SK-N-SH (cell line): ENCODE data around the gene METTL24. TPM values are rescaled to one million over a fixed set of nuclear protein-coding genes. Genes with fewer than 3 reads are reported as not detected.

Source experiments
- CTCF ChIA-PET: fragments of 300-600, 350-600 bp; formaldehyde crosslinking; extraction: SDS; loops from one replicate; lab custom pipeline; 2021; lab: Yijun Ruan, JAX
- POLR2A ChIA-PET: fragments of 350-600 bp; sonication (Branson Sonifier 250); formaldehyde crosslinking; extraction: SDS; loops from one replicate; lab custom pipeline; 2020; ENCODE audit warnings: antibody characterized with exemption, inconsistent platforms; lab: Yijun Ruan, JAX
- DNase-seq: peaks from one replicate; pipeline ENCODE4 v3.0.0; 2012
- H2AFZ ChIP-seq: fragments of 200-600 bp; sonication (generic); 2 replicates; pipeline ENCODE4 v1.8.1; 2016; ENCODE audit warnings: antibody characterized with exemption, mild to moderate bottlenecking, low read depth
- H3F3A ChIP-seq: fragments of 200-600 bp; sonication (generic); replicated peaks from 2 replicates; pipeline ENCODE3; 2016; ENCODE audit warnings: antibody characterized with exemption, mild to moderate bottlenecking; ENCODE audit not compliant: insufficient read depth
- H3K27ac ChIP-seq, 2 experiments: fragments of 200-500 bp in 1 of 2; fragments of 200-600 bp in 1 of 2; sonication (Bioruptor generic) in 1 of 2; sonication (generic), shearing (Covaris generic) in 1 of 2; 2 replicates each; pipeline versions ENCODE4 v1.5.1 to v1.6.1; 2014 to 2016; ENCODE audit warnings: low read depth in 2 of 2, inconsistent platforms in 1 of 2, low read length in 1 of 2, mild to moderate bottlenecking in 1 of 2, mixed read lengths in 1 of 2
- H3K27me3 ChIP-seq: fragments of 200-600 bp; sonication (generic), shearing (Covaris generic); 2 replicates; pipeline ENCODE4 v1.6.1; 2016; ENCODE audit warnings: mixed run types; ENCODE audit not compliant: insufficient read depth
- H3K36me3 ChIP-seq, 2 experiments: fragments of 200-500 bp in 1 of 2; fragments of 200-600 bp in 1 of 2; sonication (Bioruptor generic) in 1 of 2; sonication (generic) in 1 of 2; replicated peaks in 1 of 2; 2 replicates each; pipeline versions ENCODE3 to v1.5.1; 2014 to 2016; ENCODE audit warnings: low read length in 1 of 2, mild to moderate bottlenecking in 1 of 2; ENCODE audit not compliant: insufficient read depth in 2 of 2, control insufficient read depth in 1 of 2
- H3K4me1 ChIP-seq, 2 experiments: fragments of 200-500 bp in 1 of 2; fragments of 200-600 bp in 1 of 2; sonication (Bioruptor generic) in 1 of 2; sonication (generic), shearing (Covaris generic) in 1 of 2; 2 replicates each; pipeline versions ENCODE4 v1.5.1 to v1.6.1; 2014 to 2016; ENCODE audit warnings: low read depth in 1 of 2, low read length in 1 of 2, mixed run types in 1 of 2; ENCODE audit not compliant: insufficient read depth in 2 of 2, control insufficient read depth in 1 of 2
- H3K4me2 ChIP-seq: fragments of 200-600 bp; sonication (generic), shearing (Covaris generic); 2 replicates; pipeline ENCODE4 v1.6.1; 2017; ENCODE audit warnings: mixed run types
- H3K4me3 ChIP-seq, 2 experiments: fragments of 200-500 bp in 1 of 2; fragments of 200-600 bp in 1 of 2; sonication (Bioruptor generic) in 1 of 2; sonication (generic), shearing (Covaris generic) in 1 of 2; 2 replicates each; pipeline versions ENCODE4 v1.5.1 to v1.8.1; 2014 to 2016; ENCODE audit warnings: low read depth in 2 of 2, inconsistent platforms in 1 of 2, low read length in 1 of 2, mild to moderate bottlenecking in 1 of 2, mixed read lengths in 1 of 2, moderate library complexity in 1 of 2
- H3K79me2 ChIP-seq: fragments of 200-600 bp; sonication (generic); 2 replicates; pipeline ENCODE4 v1.8.1; 2017; ENCODE audit warnings: mild to moderate bottlenecking; ENCODE audit not compliant: insufficient read depth
- H3K9ac ChIP-seq: fragments of 200-600 bp; sonication (generic); 2 replicates; pipeline ENCODE4 v1.6.1; 2017; ENCODE audit warnings: mixed run types
- H3K9me2 ChIP-seq: fragments of 200-600 bp; sonication (generic); 2 replicates; pipeline ENCODE4 v1.6.1; 2017; ENCODE audit warnings: mixed run types
- H3K9me3 ChIP-seq: fragments of 200-600 bp; sonication (generic); 2 replicates; pipeline ENCODE4 v1.6.1; 2017; ENCODE audit warnings: mixed run types, mild to moderate bottlenecking, moderate library complexity
- H4K20me1 ChIP-seq: fragments of 200-600 bp; sonication (generic); 2 replicates; pipeline ENCODE4 v1.6.1; 2017; ENCODE audit warnings: mild to moderate bottlenecking, mixed run types; ENCODE audit not compliant: insufficient read depth
- ELF1 ChIP-seq: IDR thresholded peaks from 2 replicates; pipeline ENCODE4 v1.4.0; 2012
- FOSL2 ChIP-seq: IDR thresholded peaks from 2 replicates; pipeline ENCODE4 v1.4.0; 2012; ENCODE audit warnings: low read depth, mild to moderate bottlenecking, moderate library complexity, borderline replicate concordance
- FOXJ3 ChIP-seq: sonication (generic); formaldehyde crosslinking; IDR thresholded peaks from 2 replicates; pipeline ENCODE4 v1.5.1; 2020; ENCODE audit warnings: mild to moderate bottlenecking, missing genetic modification reagents
- GABPA ChIP-seq: IDR thresholded peaks from 2 replicates; pipeline ENCODE4 v1.4.0; 2012; ENCODE audit warnings: low read depth, mild to moderate bottlenecking
- GATA2 ChIP-seq: sonication (generic); formaldehyde crosslinking; IDR thresholded peaks from 2 replicates; pipeline ENCODE4 v1.5.0; 2020; ENCODE audit warnings: mild to moderate bottlenecking, missing genetic modification reagents
- JUND ChIP-seq: IDR thresholded peaks from 2 replicates; pipeline ENCODE4 v1.4.0; 2012
- MEF2A ChIP-seq: IDR thresholded peaks from 2 replicates; pipeline ENCODE4 v1.4.0; 2012; ENCODE audit warnings: low read depth, borderline replicate concordance
- NFIC ChIP-seq: IDR thresholded peaks from 2 replicates; pipeline ENCODE4 v1.4.0; 2012; ENCODE audit warnings: borderline replicate concordance
- POLR2AphosphoS5 ChIP-seq: IDR thresholded peaks from 2 replicates; pipeline ENCODE4 v1.6.1; 2012; ENCODE audit warnings: low read depth, low read length
- RXRA ChIP-seq: IDR thresholded peaks from 2 replicates; pipeline ENCODE4 v1.4.0; 2012; ENCODE audit warnings: low read depth, mild to moderate bottlenecking, borderline replicate concordance
- SIN3A ChIP-seq: IDR thresholded peaks from 2 replicates; pipeline ENCODE4 v1.6.1; 2012; ENCODE audit warnings: low read depth, mild to moderate bottlenecking, low read length, moderate library complexity, borderline replicate concordance
- SMC3 ChIP-seq: IDR thresholded peaks from 2 replicates; pipeline ENCODE4 v1.6.1; 2012; ENCODE audit warnings: low read depth, low read length, improper control_type of control experiment
- WGBS: methylation state at CpG from one replicate; pipeline ENCODE4 v1.1.6; 2017; ENCODE audit warnings: low lambda C conversion rate; 5-methylcytosine and 5-hydroxymethylcytosine counted together
- polyA plus RNA-seq, 3 experiments: library from polyadenylated mRNA; depleted of rRNA; stranded (reverse); fragments of >200 nt; gene quantifications; 2 replicates each; pipeline ENCODE4 v1.2.3, GENCODE V29; 2012
- TF ChIP-seq, protein P1 (sequence below): fragments of 150-350 bp; IDR thresholded peaks from 2 replicates; pipeline ENCODE4 v1.6.1; 2016; ENCODE audit warnings: mild to moderate bottlenecking, low read depth, low read length
- TF ChIP-seq, protein P2 (sequence below): IDR thresholded peaks from 2 replicates; pipeline ENCODE4 v1.4.0; 2012; ENCODE audit warnings: low read depth, borderline replicate concordance
- TF ChIP-seq, protein P3 (sequence below): IDR thresholded peaks from 2 replicates; pipeline ENCODE4; 2012
- TF ChIP-seq, protein P4 (sequence below): IDR thresholded peaks from 2 replicates; pipeline ENCODE4 v1.6.1; 2012; ENCODE audit warnings: mild to moderate bottlenecking, low read depth, low read length, moderate library complexity

METTL24 gene
- polyA plus RNA-seq, 1 of the 3 experiments (the other 2 are of a cell fraction) = not detected

DNA sequence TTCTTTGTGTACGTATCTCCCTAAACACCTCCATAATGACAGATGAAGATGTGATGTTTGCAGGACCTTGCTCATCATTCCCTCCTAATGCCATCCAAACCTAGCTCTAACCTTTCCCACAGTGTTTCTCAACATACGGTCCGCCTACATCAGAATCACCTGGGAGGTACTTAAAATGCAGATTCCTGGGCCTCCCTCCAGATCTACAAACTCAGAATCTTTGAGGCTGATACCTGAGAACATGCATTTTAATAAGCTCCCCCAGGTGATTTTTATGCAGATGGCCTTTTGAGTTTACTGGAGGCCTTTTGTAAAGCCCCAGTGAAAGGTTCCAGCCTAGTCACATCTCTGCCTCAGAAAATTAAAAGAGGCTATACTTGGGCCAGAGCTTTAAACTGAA lies 40.5 kb downstream of the METTL24 start:
- Histone ChIP-seq H3K36me3 (no peaks in the 10 kb centered on the region), H4K20me1 (no peaks in the 10 kb centered on the region), H3F3A (no peaks in the 10 kb centered on the region), H3K27me3 (no peaks in the 10 kb centered on the region; the same call in 1 of the 2 replicates), H3K9ac (no peak overlapping the region), H3K4me3 (no peak overlapping the region), H2AFZ (no peak overlapping the region), H3K27ac (no peak overlapping the region), H3K4me1 (no peaks in the 10 kb centered on the region; a peak in 1 of 4 replicates), H3K9me3 (no peaks in the 10 kb centered on the region), H3K4me2 (no peak overlapping the region), H3K9me2 (no peaks in the 10 kb centered on the region), H3K79me2 (no peaks in the 10 kb centered on the region)
- ChIA-PET POLR2A (no interaction called here), CTCF (interaction anchor here (1.0 to 1.1 kb wide), 2 partner anchors 11 to 19 kb away, joined by 3 read pairs; no protein-coding TSS in a partner anchor)
- DNase-seq = no peak
- no peak for TF ChIP-seq RXRA
- no peak for TF ChIP-seq SMC3
- TF ChIP-seq JUND = no peak
- no peak for TF ChIP-seq SIN3A
- no peak for TF ChIP-seq GATA2
- TF ChIP-seq GABPA = no peak
- WGBS = 93% methylated on average over 3 of the region's 3 CpGs

DNA sequence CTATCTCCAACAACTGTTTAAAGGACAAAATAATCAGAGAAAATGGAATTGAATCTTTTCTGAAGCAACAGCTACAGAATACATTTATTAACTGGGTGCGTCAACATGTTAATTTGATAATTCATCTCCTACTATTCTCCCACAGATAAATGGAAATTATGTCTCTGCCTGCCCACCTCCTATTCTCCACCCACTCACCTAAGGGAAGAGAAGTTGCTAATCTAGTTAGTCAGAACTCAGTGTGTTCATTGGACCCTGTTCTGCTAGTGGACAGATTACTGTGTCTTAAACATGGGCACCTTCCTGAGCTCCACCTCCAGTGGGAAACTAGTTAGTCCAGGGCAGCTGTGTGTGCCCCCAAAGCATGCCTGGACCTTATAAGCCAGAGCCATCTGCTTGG lies 41.0 kb downstream of the METTL24 start:
- 90% methylated on average over 1 of the region's 1 CpG for WGBS
- POLR2A ChIA-PET = no interaction called here
- no peak for DNase-seq

More for the DNA sequence above, 41.0 kb downstream of the METTL24 start:
- no peaks in the 10 kb centered on the region for H3K9me2 ChIP-seq
- no peaks in the 10 kb centered on the region for H3K79me2 ChIP-seq
- no peaks in the 10 kb centered on the region; the same call in 1 of the 2 replicates for H3K27me3 ChIP-seq
- H3F3A ChIP-seq = no peaks in the 10 kb centered on the region
- H3K36me3 ChIP-seq = no peaks in the 10 kb centered on the region
- H3K4me3 ChIP-seq = no peak overlapping the region
- TF ChIP-seq POLR2AphosphoS5 = no peak
- TF ChIP-seq, protein P1, sequence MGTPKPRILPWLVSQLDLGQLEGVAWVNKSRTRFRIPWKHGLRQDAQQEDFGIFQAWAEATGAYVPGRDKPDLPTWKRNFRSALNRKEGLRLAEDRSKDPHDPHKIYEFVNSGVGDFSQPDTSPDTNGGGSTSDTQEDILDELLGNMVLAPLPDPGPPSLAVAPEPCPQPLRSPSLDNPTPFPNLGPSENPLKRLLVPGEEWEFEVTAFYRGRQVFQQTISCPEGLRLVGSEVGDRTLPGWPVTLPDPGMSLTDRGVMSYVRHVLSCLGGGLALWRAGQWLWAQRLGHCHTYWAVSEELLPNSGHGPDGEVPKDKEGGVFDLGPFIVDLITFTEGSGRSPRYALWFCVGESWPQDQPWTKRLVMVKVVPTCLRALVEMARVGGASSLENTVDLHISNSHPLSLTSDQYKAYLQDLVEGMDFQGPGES = no peak
- no peak for TF ChIP-seq FOSL2
- TF ChIP-seq JUND = no peak
- TF ChIP-seq SMC3 = no peak
- TF ChIP-seq FOXJ3 (CRISPR knock-in tag) = no peak
- TF ChIP-seq, protein P2, sequence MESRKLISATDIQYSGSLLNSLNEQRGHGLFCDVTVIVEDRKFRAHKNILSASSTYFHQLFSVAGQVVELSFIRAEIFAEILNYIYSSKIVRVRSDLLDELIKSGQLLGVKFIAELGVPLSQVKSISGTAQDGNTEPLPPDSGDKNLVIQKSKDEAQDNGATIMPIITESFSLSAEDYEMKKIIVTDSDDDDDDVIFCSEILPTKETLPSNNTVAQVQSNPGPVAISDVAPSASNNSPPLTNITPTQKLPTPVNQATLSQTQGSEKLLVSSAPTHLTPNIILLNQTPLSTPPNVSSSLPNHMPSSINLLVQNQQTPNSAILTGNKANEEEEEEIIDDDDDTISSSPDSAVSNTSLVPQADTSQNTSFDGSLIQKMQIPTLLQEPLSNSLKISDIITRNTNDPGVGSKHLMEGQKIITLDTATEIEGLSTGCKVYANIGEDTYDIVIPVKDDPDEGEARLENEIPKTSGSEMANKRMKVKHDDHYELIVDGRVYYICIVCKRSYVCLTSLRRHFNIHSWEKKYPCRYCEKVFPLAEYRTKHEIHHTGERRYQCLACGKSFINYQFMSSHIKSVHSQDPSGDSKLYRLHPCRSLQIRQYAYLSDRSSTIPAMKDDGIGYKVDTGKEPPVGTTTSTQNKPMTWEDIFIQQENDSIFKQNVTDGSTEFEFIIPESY = no peak
- TF ChIP-seq, protein P3, sequence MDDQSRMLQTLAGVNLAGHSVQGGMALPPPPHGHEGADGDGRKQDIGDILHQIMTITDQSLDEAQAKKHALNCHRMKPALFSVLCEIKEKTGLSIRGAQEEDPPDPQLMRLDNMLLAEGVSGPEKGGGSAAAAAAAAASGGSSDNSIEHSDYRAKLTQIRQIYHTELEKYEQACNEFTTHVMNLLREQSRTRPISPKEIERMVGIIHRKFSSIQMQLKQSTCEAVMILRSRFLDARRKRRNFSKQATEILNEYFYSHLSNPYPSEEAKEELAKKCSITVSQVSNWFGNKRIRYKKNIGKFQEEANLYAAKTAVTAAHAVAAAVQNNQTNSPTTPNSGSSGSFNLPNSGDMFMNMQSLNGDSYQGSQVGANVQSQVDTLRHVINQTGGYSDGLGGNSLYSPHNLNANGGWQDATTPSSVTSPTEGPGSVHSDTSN = no peak
- TF ChIP-seq, protein P4, sequence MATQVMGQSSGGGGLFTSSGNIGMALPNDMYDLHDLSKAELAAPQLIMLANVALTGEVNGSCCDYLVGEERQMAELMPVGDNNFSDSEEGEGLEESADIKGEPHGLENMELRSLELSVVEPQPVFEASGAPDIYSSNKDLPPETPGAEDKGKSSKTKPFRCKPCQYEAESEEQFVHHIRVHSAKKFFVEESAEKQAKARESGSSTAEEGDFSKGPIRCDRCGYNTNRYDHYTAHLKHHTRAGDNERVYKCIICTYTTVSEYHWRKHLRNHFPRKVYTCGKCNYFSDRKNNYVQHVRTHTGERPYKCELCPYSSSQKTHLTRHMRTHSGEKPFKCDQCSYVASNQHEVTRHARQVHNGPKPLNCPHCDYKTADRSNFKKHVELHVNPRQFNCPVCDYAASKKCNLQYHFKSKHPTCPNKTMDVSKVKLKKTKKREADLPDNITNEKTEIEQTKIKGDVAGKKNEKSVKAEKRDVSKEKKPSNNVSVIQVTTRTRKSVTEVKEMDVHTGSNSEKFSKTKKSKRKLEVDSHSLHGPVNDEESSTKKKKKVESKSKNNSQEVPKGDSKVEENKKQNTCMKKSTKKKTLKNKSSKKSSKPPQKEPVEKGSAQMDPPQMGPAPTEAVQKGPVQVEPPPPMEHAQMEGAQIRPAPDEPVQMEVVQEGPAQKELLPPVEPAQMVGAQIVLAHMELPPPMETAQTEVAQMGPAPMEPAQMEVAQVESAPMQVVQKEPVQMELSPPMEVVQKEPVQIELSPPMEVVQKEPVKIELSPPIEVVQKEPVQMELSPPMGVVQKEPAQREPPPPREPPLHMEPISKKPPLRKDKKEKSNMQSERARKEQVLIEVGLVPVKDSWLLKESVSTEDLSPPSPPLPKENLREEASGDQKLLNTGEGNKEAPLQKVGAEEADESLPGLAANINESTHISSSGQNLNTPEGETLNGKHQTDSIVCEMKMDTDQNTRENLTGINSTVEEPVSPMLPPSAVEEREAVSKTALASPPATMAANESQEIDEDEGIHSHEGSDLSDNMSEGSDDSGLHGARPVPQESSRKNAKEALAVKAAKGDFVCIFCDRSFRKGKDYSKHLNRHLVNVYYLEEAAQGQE = no peak
- TF ChIP-seq ELF1 = no peak
- no peak for TF ChIP-seq MEF2A
- TF ChIP-seq NFIC = no peak
- no peak overlapping the region for H3K4me2 ChIP-seq
- H4K20me1 ChIP-seq = no peaks in the 10 kb centered on the region
- H3K9me3 ChIP-seq = no peaks in the 10 kb centered on the region
- no peak overlapping the region for H3K9ac ChIP-seq
- CTCF ChIA-PET = interaction anchor here (1.0 to 1.1 kb wide), 2 partner anchors 12 to 18 kb away, joined by 3 read pairs; no protein-coding TSS in a partner anchor
- H3K4me1 ChIP-seq = no peaks in the 10 kb centered on the region; a peak in 1 of 4 replicates
- H2AFZ ChIP-seq = no peak overlapping the region
- no peak overlapping the region for H3K27ac ChIP-seq
